NCI-H146 treated with DMSO at 0.1 percent for 48 hours (cell line): ENCODE data around the gene EPC1.
"Not testable (repeated sequence)": the region's sequence is repeated elsewhere in the genome, so short reads cannot be mapped to it uniquely, and the experiment has no call there.

ENCODE experiments used
- DNase-seq: peaks from one replicate; lab custom pipeline; 2025; ENCODE audit not compliant: unreplicated experiment; lab: John Stamatoyannopoulos, UW

EPC1 gene, protein sequence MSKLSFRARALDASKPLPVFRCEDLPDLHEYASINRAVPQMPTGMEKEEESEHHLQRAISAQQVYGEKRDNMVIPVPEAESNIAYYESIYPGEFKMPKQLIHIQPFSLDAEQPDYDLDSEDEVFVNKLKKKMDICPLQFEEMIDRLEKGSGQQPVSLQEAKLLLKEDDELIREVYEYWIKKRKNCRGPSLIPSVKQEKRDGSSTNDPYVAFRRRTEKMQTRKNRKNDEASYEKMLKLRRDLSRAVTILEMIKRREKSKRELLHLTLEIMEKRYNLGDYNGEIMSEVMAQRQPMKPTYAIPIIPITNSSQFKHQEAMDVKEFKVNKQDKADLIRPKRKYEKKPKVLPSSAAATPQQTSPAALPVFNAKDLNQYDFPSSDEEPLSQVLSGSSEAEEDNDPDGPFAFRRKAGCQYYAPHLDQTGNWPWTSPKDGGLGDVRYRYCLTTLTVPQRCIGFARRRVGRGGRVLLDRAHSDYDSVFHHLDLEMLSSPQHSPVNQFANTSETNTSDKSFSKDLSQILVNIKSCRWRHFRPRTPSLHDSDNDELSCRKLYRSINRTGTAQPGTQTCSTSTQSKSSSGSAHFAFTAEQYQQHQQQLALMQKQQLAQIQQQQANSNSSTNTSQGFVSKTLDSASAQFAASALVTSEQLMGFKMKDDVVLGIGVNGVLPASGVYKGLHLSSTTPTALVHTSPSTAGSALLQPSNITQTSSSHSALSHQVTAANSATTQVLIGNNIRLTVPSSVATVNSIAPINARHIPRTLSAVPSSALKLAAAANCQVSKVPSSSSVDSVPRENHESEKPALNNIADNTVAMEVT

DNA sequence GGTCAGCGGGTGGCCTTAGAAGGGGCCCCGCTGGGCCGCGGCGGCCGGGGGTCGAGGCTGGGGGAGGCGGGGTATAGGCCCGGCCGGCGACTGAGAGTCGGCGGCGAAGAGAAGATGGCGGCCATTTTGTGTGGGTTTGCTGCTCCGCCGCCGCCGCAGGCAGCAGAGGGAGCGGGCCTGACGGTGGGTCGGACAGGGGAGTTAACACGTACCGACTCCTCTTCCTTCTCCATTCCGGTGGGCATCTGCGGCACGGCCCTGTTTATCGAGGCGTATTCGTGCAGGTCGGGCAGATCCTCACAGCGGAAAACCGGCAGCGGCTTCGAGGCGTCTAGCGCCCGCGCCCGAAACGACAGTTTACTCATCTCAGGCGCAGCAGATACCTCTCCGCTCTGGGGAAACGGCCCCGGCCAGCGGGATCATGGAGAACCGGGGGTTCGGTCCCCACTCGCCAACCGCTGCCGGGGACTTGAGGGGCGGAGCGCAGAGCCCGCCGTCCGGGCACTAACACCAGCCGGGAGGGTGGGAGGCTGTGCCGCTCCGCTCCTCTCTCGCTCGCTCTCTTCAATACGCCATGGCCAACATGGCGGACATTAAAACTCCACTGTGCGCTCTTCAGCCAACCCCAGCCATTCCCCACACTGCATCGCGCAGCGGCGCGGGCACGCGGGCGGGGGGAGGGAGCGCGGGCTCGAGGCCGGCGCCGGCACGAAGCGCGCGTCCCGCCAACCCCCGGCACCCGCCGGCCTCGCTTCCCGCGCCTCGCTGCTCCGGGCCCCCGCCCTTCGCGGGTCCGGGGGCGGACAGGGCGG, at the start of gene EPC1:
Gene EPC1, minus strand, starts transcription at position 608 of the 812 bp plus-strand sequence. Its CDS starts 243 bp downstream, at position 365.
- peak; percentile 78 for DNase-seq

DNA sequence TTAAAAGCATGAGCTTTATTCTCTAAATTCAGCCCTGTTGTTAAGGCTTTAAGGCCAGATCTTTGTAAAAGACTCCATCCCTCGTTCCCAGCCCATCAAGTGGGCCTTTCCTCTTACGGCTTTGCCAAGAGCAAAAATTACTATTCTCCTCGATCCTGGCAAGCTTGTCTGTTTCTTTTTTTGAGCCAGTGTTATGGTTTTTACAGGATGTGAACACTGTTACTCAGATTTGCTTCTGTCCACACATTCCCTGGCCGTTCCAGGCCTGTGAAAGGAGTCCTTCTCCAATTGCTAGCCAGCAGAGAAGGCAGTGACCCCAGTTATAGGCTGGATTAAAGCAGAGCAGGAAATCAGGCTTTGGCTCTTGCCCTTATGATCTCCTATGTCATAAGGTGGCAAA, 47.0 kb upstream of the EPC1 start:
- DNase-seq = no peak

DNA sequence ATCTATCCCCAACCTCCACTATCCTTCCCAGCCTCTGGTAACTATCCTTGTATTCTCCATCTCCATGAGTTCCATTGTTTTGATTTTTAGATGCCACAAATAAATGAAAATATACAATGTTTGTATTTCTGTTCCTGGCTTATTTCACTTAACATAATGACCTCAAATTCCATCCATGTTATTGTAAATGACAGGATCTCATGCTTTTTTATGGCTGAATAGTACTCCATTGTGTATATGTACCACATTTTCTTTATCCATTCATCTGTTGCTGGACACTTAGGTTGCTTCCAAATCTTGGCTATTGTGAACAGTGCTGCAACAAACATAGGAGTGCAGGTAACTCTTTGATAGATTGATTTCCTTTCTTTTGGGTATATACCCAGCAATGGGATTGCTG, 45.3 kb upstream of the EPC1 start:
- DNase-seq = not testable (repeated sequence)

DNA sequence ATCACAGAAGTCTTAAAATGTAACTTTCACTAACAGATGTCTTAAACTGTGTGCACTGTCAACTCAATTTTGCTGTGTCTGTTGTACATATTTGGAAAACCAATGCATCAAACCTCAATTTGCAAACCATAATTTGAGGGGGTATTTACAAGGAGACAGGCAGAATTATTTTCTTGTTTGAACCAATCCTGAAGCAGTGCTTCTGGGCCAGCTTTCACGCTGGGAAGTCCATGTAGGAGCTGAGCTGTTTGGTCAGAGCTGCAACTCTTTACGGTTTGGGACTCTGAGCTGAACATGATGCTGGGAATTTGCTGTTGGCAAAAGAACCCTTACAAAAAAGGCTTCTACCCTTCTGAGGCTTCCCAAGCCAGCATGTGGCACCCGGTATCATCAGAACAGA, 43.2 kb upstream of the EPC1 start:
- no peak for DNase-seq

DNA sequence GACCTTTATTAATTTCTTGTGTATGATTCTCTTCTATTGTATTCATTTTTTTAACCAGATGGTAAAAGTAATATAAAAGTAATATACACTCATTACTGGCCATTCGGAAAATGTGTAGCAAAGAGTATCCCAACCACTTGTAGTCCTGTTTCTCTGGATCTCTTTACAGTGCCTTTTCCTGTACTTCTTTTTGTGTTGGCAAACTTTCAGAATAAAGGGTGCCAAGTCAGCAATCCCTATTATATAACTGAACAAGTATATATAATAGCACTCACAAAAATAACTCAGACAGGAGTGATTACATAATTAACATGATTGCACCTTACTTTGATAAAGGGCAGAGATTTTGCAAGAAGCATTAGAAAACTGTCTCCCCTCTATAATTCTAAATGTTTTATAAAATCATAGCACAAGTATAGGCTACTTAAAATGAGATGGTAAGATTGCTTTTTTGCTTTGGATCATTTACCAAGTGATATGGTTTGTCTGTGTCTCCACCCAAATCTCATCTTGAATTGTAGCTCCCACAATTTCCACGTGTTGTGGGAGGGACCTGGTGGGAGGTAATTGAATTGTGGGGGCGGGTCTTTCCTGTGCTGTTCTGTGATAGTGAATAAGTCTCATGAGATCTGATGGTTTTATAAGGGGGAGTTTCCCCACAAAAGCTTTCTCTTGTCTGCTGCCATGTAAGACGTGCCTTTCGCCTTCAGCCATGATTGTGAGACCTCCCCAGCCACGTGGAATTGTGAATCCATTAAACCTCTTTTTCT, 41.5 kb upstream of the EPC1 start:
- no peak for DNase-seq

DNA sequence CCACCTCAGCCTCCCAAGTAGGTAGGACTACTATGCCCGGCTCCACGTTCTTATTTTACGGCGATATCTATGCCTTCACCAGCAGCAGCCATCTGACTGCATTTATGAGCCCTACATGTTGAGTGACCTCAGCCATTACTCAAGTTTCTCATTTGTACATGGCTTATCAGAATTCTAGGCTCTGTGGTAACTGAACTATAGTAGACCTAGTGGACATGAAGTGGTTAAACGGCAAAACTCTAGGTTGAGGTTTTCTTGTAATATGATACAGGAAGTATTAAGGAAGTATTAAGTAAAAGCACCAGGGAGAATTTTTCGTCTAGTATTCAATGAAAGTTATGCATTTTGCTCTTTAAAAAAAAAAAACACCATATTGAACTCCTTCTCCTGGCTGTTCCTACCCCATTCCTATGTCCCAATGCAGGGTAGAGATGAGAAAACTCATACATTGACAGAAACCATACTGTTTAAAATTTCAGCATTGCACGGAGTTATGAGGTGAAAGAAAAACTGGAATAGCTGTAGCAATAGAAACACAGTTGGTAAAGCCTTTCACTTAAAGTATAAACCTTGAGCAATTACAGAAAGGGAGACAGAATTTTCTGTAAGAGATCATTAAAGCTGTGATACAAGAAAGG, 39.8 kb upstream of the EPC1 start:
- DNase-seq = no peak

DNA sequence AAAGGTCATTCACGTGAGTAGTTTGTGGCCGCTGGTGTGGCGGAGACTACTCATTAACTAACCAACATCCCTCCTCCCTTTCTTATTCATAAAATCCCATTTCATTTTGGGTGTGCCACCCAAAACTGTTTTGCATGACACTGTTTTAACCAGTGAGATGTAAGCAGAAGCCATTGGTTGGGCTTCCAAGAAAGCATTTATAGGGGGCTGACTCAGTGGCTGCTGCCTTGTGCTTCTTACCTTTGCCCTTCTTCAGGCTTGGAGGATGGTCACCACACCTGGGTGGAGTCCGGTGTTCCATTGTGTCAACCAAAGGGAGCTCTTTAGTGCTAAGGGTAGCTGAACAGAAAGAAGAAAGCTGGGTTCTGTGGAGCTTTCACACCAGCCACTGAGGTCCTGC, 37.2 kb upstream of the EPC1 start:
- no peak for DNase-seq

DNA sequence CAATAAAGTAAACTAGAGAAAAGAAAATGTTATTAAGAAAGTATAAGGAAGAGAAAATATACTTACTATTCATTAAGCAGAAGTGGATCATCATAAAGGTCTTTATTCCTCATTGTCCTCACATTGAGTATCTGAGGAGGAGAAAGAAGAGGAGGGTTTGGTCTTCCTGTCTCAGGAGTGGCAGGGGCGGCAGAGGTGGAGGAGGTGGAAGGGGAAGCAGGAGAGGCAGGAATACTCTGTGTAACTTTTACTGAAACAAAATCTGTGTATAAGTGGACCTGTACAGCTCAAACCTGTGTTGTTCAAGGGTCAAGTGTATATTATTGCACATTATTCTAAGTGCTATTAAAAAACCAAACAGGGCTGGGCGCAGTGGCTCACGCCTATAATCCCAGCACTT, 34.2 kb upstream of the EPC1 start:
- DNase-seq = no peak

DNA sequence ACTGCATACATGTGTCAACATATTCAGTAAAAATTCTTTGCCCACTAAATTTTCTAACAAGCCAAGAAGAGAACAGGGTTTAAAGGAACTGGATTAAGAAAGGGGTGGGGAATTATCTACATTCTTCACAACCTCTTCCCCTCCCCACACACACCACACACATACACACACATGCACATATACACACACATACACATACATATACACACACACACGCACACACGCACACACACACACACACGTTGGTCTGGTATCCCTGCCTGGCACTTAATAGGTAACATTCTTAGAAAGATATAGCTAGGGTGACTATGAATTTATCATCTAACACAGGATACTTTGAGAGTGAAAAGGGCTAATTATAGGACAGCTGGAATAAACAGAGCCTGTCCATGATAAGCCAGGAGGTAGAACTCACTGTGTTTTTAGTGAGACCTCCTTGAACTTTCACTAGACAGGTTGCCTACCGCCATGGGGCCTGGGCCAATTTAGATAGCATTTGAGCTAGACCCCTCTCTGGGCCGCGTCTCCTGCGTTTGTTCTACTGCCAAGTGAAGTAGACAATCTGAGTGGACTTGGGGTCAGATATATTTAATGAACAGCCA, 33.1 kb upstream of the EPC1 start:
- no peak for DNase-seq

DNA sequence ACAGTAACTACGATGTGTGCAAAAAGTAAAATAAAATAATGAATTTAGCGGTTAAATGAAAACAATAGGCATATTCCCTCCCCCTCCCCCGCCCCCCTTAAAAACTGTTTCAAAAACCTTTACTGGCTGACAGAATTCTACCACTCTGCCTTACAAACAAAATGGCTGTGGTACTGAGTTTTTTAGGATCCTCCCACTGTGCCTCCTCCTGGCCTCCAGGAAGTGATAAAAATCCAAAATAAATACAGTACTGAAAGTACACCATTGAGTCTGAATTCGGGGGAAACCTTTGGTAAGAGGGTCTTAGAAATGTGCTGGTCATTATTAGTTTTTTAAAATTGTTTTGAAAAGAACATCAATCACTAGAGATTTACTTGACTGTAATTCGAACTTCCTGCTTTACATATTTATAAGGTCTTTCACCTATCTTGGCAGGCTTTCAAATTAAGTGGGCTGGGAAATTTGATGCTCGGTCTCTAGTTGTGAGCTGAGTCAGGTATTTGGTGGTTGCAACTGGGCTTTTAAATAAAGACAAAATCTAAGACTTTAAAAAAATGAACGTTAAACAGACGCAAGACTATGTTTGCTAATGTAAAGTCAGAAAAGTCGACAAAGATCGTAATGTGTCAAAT, 32.5 kb upstream of the EPC1 start:
- peak; percentile 95 for DNase-seq

DNA sequence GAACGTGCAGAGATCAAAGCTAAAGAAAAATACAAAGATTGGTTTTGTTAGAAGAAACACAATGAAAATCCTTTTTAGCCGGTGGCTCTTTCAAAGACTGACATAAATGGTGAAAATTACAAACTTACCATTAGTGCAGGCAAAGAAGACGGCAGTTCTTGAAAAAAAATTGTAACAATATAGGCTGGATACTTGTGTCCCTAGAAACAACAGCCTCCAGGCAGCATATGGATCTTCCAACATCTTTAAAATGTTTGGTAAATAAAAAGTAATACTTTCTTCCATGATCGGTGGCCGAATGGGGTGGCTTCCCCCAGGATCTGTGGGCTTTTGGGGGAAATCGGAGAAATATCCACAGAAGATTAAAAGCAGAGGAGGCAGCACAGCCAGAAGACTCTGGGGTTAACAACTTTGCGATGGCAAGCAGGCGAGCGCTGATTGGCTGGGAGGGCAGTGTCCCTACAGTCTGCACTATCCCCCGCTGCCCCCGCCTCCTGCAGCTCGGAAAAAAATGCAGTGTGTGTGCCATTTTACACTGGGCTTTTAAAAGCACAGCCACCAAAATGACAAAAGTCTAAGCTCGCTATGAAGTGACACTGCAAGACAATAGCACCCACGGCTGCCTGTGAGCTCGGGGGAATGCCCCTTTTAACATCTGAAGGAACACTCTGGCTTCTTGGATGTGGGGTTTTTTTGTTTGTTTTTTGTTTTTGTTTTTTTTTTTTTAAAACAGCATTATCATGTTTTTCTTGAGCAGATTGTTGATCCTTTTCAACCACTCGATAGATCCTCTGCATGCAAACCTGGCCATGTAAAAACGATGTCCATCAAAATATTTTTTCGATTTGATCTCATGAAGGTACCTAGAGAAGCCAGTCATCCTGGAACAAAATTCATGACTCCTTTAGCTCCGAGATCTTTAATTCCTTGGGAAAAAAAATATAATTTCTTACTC, 31.7 kb upstream of the EPC1 start:
- peak; percentile 87 for DNase-seq

DNA sequence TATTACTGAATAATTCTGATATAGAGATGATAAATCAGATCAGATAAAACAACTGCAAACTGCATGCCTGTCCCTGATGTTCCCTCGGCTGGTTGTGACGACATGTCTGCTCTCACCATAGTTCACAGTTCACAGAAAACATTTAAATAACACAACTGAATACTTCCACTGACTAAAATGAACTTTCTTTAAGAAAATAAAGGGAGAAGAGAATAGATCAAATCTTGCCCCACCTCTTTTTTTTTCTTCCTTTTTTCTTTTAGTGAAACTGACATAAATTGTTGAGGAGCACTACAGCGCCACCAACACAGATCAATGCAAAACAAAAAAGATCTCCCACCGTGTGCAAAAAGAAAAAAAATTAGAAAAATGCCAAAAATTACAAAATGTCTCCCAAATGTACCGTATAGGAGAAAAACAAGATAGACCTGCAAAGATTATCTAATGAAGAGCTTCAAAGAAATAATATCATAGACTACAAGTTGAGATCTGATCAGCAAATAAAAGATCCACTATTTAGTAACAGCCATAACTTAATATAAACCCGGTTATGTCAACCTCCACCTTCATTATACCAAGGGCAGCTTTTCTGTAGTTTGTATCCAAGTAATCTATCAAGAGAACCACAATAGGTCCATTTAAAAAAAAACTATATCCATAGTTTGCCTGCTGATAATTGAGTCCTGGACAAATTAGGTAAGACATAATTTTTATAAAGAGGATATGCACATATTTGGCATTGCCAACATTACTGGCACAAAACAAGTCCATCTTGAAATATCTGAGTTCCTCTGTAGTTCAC, 30.7 kb upstream of the EPC1 start:
- DNase-seq = peak; percentile 45

DNA sequence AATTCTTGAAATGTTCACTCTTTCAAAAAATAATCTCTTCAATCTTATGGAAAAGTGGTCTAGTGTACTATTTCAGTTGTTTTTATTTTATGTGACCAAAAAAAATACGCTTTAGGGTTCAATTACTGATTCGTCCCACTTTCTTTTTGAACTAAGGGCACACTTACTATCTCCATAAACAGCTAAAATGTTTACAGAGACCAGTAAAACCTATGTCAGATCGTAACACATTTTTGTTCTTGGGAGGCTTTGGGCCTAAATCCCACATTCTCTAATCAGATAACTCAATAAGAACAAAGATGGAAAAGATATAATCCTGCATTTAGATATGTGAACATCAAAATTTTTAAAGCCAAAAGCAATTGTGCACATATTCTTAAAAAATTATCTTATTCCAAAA, 29.8 kb upstream of the EPC1 start:
- no peak for DNase-seq

DNA sequence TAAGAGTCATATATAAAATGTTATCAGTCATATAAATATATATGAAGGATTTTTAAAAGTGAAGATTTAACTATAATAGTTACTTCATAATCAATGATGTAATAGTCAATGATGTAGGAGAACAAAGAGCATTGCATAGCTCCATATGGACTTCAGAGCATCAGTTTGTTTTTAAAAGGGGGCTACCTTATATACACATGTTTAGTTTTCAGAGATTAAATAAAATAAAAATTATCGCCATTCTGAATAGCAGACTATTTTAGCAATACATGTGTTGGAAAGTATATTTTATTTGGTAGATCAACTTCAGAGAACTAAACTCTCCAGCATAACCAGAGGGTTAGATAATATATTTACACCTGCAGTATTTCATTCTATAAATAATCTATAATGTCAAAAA, 29.1 kb upstream of the EPC1 start:
- DNase-seq = no peak

DNA sequence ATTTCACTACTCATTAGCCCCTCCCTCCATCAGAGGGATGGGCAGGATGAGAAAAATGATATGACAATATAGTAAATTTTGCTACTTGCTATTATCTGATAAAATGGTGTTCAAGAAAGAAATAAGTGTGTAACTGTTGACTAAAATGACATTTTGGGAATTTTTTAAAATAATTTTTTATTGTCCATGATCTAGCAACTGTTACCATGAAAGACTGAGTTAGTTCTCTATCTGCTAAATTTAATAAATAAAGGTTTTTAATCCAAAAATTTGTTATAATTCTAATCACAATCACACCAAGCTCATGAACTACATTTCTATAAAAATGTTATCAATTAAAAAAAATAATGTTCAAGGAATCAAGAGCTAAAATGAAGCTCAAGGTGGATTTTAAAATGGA, 28.7 kb upstream of the EPC1 start:
- no peak for DNase-seq

DNA sequence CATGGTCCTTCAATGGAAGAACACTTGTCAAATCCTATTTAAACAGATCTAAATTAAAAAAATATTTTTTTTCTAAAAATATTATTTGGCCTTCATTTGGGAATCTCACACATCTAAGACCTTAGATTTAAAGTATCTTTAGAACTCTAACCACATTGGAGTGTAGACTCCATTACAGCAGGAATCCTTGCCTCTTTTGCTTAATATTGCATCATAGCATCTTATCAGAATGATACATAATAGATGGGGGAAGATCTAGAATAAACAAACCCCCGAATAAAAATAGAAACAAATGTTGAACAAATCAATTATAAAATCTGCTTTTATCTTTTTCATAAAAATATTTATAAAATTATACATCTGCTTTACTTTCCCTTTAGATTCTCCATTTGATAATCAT, 27.6 kb upstream of the EPC1 start:
- DNase-seq = no peak

DNA sequence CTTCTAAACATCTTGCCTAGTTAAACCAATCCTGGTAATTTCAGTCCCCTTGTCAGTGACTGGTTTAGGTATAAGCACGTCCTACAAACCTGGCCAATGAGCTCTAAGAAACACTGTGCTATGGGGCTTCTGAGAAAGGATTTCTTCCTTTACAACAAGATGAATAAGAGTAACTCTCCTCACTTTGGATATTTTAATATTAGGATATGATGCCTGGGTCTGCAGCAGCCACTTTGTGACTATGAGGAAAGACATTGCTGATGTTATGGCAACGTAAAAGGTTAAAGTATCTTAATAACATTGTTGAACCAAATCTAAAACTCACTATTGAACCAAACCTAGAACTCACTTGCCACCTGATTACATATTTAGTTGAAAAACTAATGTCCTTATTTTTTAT, 26.5 kb upstream of the EPC1 start:
- DNase-seq = no peak
